Neural progenitor cell (in vitro differentiated cells): Measurements from ENCODE around the gene KRT72.

Experiments used
- EZH2 ChIP-seq: fragments of 200-600 bp; sonication (generic); IDR thresholded peaks from 2 replicates; pipeline ENCODE4 v1.6.1; 2017; ENCODE audit warnings: antibody characterized with exemption, mild to moderate bottlenecking, moderate library complexity
- EZH2phosphoT487 ChIP-seq: fragments of 200-600 bp; sonication (generic); IDR thresholded peaks from 2 replicates; pipeline ENCODE4 v1.6.1; 2017; ENCODE audit warnings: antibody characterized with exemption
- TF ChIP-seq, protein P1 (sequence below): fragments of 200-600 bp; sonication (generic); IDR thresholded peaks from 2 replicates; pipeline ENCODE4 v1.5.1; 2017; ENCODE audit warnings: antibody characterized with exemption, mild to moderate bottlenecking

DNA sequence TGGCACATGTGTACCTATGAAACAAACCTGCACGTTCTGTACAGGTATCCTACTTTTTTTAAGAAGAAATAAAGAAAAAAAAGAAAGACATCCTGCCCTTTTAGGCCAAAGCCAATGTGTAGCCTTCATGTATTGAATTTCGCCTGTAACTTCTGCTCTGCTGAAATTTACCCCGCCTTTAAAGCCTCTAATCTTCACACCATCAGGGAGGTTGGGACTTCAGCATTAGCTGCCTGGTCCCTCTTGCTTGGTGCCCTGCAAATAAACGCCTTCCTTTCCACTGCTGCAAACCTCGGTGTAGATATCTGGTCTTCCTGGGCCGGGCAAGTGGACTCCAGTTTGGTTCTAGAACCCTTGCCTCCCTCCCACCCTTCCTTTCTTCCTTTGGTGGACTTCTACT is 45.7 kb downstream of the KRT72 start:
- TF ChIP-seq, protein P1, sequence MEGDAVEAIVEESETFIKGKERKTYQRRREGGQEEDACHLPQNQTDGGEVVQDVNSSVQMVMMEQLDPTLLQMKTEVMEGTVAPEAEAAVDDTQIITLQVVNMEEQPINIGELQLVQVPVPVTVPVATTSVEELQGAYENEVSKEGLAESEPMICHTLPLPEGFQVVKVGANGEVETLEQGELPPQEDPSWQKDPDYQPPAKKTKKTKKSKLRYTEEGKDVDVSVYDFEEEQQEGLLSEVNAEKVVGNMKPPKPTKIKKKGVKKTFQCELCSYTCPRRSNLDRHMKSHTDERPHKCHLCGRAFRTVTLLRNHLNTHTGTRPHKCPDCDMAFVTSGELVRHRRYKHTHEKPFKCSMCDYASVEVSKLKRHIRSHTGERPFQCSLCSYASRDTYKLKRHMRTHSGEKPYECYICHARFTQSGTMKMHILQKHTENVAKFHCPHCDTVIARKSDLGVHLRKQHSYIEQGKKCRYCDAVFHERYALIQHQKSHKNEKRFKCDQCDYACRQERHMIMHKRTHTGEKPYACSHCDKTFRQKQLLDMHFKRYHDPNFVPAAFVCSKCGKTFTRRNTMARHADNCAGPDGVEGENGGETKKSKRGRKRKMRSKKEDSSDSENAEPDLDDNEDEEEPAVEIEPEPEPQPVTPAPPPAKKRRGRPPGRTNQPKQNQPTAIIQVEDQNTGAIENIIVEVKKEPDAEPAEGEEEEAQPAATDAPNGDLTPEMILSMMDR, result no peak
- no peak for TF ChIP-seq EZH2
- no peak for TF ChIP-seq EZH2phosphoT487
